Heart left ventricle (tissue), 16 donors: ENCODE data around the gene GET4. TPM values are rescaled to one million over a fixed set of nuclear protein-coding genes. Genes with fewer than 3 reads are reported as not detected.

Experiments used
- ATAC-seq, 4 donors: fragments of 200-7000 bp; cut with Tn5 transposase; one replicate each; pipeline ENCODE4 v1.9.1; 2020 to 2022; ENCODE audit warnings: moderate library complexity in 4 of 4, mild to moderate bottlenecking in 3 of 4, moderate number of reproducible peaks in 1 of 4
- DNase-seq, 5 donors: peaks; one replicate each; pipeline ENCODE4 v3.0.0-alpha.2; 2020
- H3K27ac ChIP-seq, 12 donors: fragments of 200-600 bp; sonication (generic) in 4 of 12; one replicate each; pipeline versions ENCODE4 v1.5.0 to v1.8.0; 2016 to 2022; ENCODE audit warnings: mild to moderate bottlenecking in 2 of 12
- H3K27me3 ChIP-seq, 9 donors: fragments of 200-600 bp; sonication (generic) in 2 of 9; one replicate each; pipeline versions ENCODE4 v1.5.1 to v1.8.0; 2016 to 2022; ENCODE audit warnings: mild to moderate bottlenecking in 3 of 9
- H3K36me3 ChIP-seq, 9 donors: fragments of 200-600 bp; sonication (generic) in 2 of 9; one replicate each; pipeline versions ENCODE4 v1.5.0 to v1.8.0; 2018 to 2022; ENCODE audit warnings: mild to moderate bottlenecking in 2 of 9
- H3K4me1 ChIP-seq, 12 donors: fragments of 200-600 bp; sonication (generic) in 4 of 12; one replicate each; pipeline versions ENCODE4 v1.5.0 to v1.8.0; 2016 to 2022; ENCODE audit warnings: mild to moderate bottlenecking in 3 of 12
- H3K4me3 ChIP-seq, 12 donors: fragments of 200-600 bp; sonication (generic) in 4 of 12; one replicate each; pipeline versions ENCODE4 v1.5.0 to v1.8.0; 2017 to 2022; ENCODE audit warnings: mild to moderate bottlenecking in 9 of 12, moderate library complexity in 4 of 12
- H3K9me3 ChIP-seq, 12 donors: fragments of 200-600 bp; sonication (generic) in 4 of 12; one replicate each; pipeline versions ENCODE4 v1.5.0 to v1.8.0; 2016 to 2022; ENCODE audit warnings: mild to moderate bottlenecking in 1 of 12
- POLR2A ChIP-seq, 2 donors: fragments of 450-650 bp; IDR thresholded peaks; one replicate each; pipeline ENCODE4 v1.6.1; 2017; ENCODE audit warnings: antibody characterized with exemption in 2 of 2, mild to moderate bottlenecking in 2 of 2, moderate library complexity in 2 of 2
- WGBS, 4 donors: extraction: QIAGEN DNeasy Blood & Tissue Kit in 2 of 4; methylation state at CpG; one replicate each; pipeline versions ENCODE4 v1.1.5 to v1.1.7; 2013 to 2018; 5-methylcytosine and 5-hydroxymethylcytosine counted together
- intact Hi-C, 10 donors: fragments of 100-400 bp; cut with DNase I; formaldehyde crosslinking; loops; one replicate each; pipeline versions ENCODE4 v1.11.1 to v1.14.2; 2022
- polyA plus RNA-seq, 2 donors: library from polyadenylated mRNA; stranded (reverse); fragments of 200-250 nt; gene quantifications; one replicate each; pipeline ENCODE4 v1.2.3, GENCODE V29; 2013
- total RNA-seq, 9 donors: library from RNA; depleted of rRNA in 2 of 9; stranded (reverse); fragments of >200 nt in 2 of 9; fragmentation: NEBNext Ultra II Directional in 3 of 9; extraction: Animal tissue kit (Norgen Biotek cat#: 25700) in 3 of 9; gene quantifications; one replicate each; pipeline versions ENCODE4 v1.1.0 to v1.2.4, GENCODE V29; 2016 to 2023
- TF ChIP-seq, protein P1 (sequence below), 12 donors: fragments of 200-600 bp; sonication (generic) in 4 of 12; IDR thresholded peaks; one replicate each; pipeline versions ENCODE4 v1.5.0 to v1.8.0; 2018 to 2022; ENCODE audit warnings: antibody characterized with exemption in 12 of 12, mild to moderate bottlenecking in 5 of 12
- donor health status: ischemic (EF 13 %, LVEDD 7.1; RV severe dilation, severe dysfunction).
- donor health status: healthy with polysubstance abuse.
- donor health status: DM: no; HTN: yes; CAD: no.
- donor health status: DM: no; HTN: no; CAD: no.
- donor health status: ischemic (EF 25% LVEDD 6.9; RV normal size, moderate dysfunction).
- donor health status: ischemic (EF 25% LVEDD 5.7; RV mildly dilated, moderate dysfunction).
- donor health status: healthy.
- donor health status: DM: yes; HTN: yes; CAD: no.
- donor health status: ischemic (EF 35%, LVEDD 5.7; RV mildly dilated, moderate dysfunction).
- donor health status: nonischemic (EF 11% LVEDD 7.7; RV severe dilation, severe dysfunction).
- donor health status: DM: yes; HTN: yes; CAD: no.
- donor health status: PGD.
- donor health status: ischemic (EF 29% LVEDD 5.4; RV normal size, mild dysfunction).
- donor health status: nonischemic (EF 23%, LVEDD 6.1; RV moderate dilation, normal function).

Gene GET4
- total and polyA plus RNA-seq, 11 donors = 14.6 to 34.1 (median 19.7) TPM

DNA sequence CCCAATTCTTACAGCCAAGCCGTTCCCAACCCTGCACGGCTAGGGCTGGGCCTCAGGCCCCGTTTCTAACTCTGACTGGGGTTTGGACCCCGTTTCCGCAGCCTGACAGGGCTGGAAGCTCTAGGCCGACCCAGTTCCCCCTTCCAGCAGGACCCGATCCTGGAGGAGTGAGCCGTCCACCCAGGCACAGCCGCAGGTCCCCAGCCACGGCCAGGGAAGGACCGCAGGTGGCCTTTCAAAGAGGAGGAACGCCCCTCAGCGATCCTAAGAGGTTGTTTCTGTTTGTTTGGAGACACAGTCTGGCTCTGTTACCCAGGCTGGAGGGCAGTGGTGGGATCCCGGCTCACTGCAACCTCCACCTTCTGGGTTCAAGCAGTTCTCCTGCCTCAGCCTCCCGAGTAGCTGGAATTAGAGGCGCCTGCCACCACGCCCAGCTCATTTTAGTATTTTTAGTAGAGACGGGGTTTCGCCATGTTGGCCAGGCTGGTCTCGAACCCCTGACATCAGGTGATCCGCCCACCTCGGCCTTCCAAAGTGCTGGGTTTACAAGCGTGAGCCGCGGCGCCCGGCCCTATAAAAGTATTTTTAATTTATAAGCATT lies 778 bp upstream of the GET4 start:
- peaks cover 10 to 66% (median 42%) of the 10 kb centered on the region in 12 donors for H3K4me1 ChIP-seq
- intact Hi-C loops = loop anchor here in 4 of 10 donors (2.0 to 10.0 kb wide), 5 partner anchors 89 to 551 kb away; partner anchors contain the start of gene PDGFA (in 1 of the 4)
- TF ChIP-seq, protein P1, sequence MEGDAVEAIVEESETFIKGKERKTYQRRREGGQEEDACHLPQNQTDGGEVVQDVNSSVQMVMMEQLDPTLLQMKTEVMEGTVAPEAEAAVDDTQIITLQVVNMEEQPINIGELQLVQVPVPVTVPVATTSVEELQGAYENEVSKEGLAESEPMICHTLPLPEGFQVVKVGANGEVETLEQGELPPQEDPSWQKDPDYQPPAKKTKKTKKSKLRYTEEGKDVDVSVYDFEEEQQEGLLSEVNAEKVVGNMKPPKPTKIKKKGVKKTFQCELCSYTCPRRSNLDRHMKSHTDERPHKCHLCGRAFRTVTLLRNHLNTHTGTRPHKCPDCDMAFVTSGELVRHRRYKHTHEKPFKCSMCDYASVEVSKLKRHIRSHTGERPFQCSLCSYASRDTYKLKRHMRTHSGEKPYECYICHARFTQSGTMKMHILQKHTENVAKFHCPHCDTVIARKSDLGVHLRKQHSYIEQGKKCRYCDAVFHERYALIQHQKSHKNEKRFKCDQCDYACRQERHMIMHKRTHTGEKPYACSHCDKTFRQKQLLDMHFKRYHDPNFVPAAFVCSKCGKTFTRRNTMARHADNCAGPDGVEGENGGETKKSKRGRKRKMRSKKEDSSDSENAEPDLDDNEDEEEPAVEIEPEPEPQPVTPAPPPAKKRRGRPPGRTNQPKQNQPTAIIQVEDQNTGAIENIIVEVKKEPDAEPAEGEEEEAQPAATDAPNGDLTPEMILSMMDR (IDR thresholded peaks at IDR 0.05) = no peak
- no peak for TF ChIP-seq POLR2A (IDR thresholded peaks at IDR 0.05)
- WGBS, 4 donors = 76 to 82% (median 81%) methylated on average over 26 to 27 of the region's 27 CpGs
- peak overlapping the region; percentile 6 to 89 (median 82) for H3K27ac ChIP-seq
- ATAC-seq (peak in 1 of 4 donors; percentile 1), DNase-seq (peak in 2 of 5 donors; percentile 56 to 73)
- H3K4me3 ChIP-seq = peak overlapping the region in 11 of 12 donors; percentile 9 to 67 (median 50)
- no peaks in the 10 kb centered on the region for H3K9me3 ChIP-seq
- H3K36me3 ChIP-seq = peaks cover 0 to 47% (median 30%) of the 10 kb centered on the region in 9 donors
- H3K27me3 ChIP-seq = no peaks in the 10 kb centered on the region

DNA sequence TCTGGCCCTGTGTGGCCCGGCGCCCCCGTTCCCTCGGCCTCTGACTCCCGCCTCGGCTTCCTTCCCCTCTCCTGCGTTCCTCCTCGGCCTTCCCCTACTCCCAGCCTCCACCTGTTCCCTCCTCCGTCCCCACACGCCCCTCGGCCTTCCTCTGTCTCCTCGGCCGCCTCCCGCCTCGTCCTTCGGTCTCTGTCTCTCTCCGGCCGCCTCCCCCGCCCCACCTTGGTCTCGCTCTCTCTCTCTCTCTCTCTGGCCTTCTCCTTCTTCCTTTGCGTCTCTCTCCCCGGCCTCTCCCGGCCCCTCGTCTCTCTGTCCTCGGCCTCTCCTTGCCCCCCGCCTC lies 588 bp downstream of the GET4 start:
- H3K27me3 ChIP-seq = no peaks in the 10 kb centered on the region
- ATAC-seq = peak in 1 of 4 donors; percentile 5
- 0 to 2% (median 1%) methylated on average over 26 of the region's 26 CpGs for WGBS, 4 donors
- intact Hi-C loops = loop anchor here in 3 of 10 donors (5.0 to 10.0 kb wide), 3 partner anchors 355 to 552 kb away; partner anchors contain the start of gene PDGFA (in 1 of the 3)
- TF ChIP-seq, protein P1 (IDR thresholded peaks at IDR 0.05) = no peak
- no peak for TF ChIP-seq POLR2A (IDR thresholded peaks at IDR 0.05)
- H3K4me1 ChIP-seq = peaks cover 10 to 65% (median 45%) of the 10 kb centered on the region in 12 donors
- peak overlapping the region; percentile 67 to 98 (median 86) for H3K4me3 ChIP-seq
- peak overlapping the region; percentile 69 to 95 (median 88) for H3K27ac ChIP-seq
- peaks cover 0 to 34% (median 16%) of the 10 kb centered on the region in 9 donors for H3K36me3 ChIP-seq
- no peak for DNase-seq
- no peaks in the 10 kb centered on the region for H3K9me3 ChIP-seq

DNA sequence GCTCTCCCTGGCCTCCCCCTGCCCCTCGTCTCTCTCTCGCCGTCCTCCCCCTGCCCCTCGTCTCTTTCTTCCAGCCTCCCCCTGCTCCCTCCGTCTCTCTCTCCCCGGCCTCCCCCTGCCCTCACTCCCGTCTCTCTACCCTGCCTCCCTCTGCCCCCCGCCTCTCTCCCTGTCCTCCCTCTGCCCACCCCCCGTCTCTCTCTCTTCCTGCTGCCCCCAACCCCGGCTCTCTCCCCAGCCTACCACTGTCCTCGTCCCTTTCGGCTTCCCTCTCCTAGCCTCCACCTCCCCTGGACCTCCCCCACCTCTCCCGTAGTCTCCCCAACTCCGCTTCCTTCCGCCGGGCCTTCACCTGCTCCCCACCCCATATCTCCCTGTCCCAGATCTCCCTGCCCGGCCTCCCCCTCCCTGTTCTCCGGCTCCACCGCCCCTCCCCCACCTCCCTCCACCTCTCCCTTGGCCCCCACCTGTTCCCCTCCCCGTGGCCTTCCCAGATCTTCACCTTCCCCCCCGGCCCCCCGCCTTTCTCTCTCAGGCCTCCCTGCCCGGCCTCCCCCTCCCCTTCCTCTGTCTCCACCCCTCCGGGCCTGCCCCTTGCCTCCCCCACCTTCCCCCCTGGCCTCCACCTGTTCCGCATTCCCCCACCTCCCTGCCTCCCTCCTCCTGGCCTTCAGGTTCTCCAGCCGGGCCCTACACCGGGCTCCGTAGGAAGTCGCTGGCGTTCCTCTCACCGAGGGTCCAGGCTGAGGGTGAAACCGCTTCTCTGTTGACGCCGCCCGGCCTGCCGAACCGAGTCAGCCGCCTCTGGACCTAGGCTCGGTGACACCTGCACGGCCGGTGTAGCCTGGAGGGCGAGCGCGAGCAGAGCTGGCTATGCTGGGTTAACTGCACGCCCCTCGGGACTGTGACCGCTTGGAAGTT lies 1.2 kb downstream of the GET4 start:
- peak overlapping the region in 9 of 12 donors; percentile 80 to 91 (median 88) for H3K27ac ChIP-seq
- peaks cover 0 to 27% (median 10%) of the 10 kb centered on the region in 9 donors for H3K36me3 ChIP-seq
- peak in 2 of 5 donors; percentile 35 to 70 for DNase-seq
- H3K4me3 ChIP-seq = peak overlapping the region; percentile 67 to 98 (median 86)
- intact Hi-C loops = loop anchor here in 3 of 10 donors (5.0 to 10.0 kb wide), 3 partner anchors 355 to 553 kb away; partner anchors contain the start of gene PDGFA (in 1 of the 3)
- no peaks in the 10 kb centered on the region for H3K27me3 ChIP-seq
- H3K4me1 ChIP-seq = peaks cover 10 to 66% (median 45%) of the 10 kb centered on the region in 12 donors
- TF ChIP-seq, protein P1 (IDR thresholded peaks at IDR 0.05) = no peak
- TF ChIP-seq POLR2A (IDR thresholded peaks at IDR 0.05) = no peak
- ATAC-seq = no peak
- no peaks in the 10 kb centered on the region for H3K9me3 ChIP-seq
- 5 to 21% (median 15%) methylated on average over 26 to 47 of the region's 47 CpGs for WGBS, 4 donors
